ENCODE measurements around the gene WWOX. TPM values are rescaled to one million over a fixed set of nuclear protein-coding genes. Genes with fewer than 3 reads are reported as not detected.
A peak's percentile ranks its signal among the peaks of the same experiment; 100 is the strongest.

WWOX gene
- total and polyA plus RNA-seq, 2 of the 13 experiments (the other 11 are each of a cell fraction or from before 2014, with no cell fraction given) = 9.1 to 37.4 TPM

DNA sequence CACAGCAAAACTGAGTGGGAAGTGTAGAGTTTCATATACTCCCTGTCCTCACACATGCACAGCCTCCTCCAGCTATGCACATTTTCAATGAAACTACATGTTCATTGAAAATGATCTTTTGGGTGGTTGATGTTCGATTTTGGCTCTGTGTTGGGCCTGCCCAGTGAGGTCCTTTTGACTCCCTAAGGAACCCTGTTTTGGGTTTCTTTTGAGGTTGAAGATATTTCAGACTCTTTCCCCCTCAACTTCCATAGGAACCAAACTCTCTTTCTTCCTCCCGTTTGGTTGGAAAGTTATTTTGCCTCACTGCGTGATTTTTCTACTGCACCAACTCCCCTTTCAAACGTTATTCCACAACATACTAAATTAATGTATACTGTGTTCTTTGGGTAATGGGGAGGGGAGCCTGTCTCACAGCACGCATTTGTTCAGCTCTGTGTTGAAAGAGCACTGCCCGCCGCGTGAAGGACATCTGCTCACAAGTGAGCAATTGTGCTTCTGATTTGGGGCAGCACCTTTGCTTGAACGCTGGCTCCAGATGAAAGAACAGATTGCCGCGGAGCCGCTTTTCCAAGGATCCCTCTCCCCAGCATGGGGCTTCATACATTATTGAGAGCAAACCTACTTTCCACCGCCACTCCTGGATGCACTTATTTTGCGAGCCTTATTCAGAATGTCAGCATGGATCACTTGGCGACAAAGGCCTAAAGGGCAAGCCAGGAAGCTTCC is 385.9 kb downstream of the WWOX start (continued):
- TF ChIP-seq, protein P1, sequence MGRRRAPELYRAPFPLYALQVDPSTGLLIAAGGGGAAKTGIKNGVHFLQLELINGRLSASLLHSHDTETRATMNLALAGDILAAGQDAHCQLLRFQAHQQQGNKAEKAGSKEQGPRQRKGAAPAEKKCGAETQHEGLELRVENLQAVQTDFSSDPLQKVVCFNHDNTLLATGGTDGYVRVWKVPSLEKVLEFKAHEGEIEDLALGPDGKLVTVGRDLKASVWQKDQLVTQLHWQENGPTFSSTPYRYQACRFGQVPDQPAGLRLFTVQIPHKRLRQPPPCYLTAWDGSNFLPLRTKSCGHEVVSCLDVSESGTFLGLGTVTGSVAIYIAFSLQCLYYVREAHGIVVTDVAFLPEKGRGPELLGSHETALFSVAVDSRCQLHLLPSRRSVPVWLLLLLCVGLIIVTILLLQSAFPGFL (CRISPR knock-in tag; IDR thresholded peaks at IDR 0.05) = no peak
- no peak for TF ChIP-seq ZNF761 (CRISPR knock-in tag; conservative IDR thresholded peaks at IDR 0.05)
- peak; percentile 91; the same call in 1 of the 2 replicates for TF ChIP-seq NCOR1 (IDR thresholded peaks at IDR 0.05; ENCODE audit: borderline replicate concordance, low read length)
- peak; percentile 61; the same call in 1 of the 2 replicates for TF ChIP-seq RNF2 (conservative IDR thresholded peaks at IDR 0.05; ENCODE audit: low read depth)
- 0 out of 2 replicates have a peak, but pooled peaks have one; percentile 57 for TF ChIP-seq ZSCAN20 (CRISPR knock-in tag; IDR thresholded peaks at IDR 0.05; ENCODE audit: borderline replicate concordance)
- no peak for TF ChIP-seq AGO2 (optimal IDR thresholded peaks at IDR 0.05; ENCODE audit: low read depth, low read length)
- TF ChIP-seq, protein P2, sequence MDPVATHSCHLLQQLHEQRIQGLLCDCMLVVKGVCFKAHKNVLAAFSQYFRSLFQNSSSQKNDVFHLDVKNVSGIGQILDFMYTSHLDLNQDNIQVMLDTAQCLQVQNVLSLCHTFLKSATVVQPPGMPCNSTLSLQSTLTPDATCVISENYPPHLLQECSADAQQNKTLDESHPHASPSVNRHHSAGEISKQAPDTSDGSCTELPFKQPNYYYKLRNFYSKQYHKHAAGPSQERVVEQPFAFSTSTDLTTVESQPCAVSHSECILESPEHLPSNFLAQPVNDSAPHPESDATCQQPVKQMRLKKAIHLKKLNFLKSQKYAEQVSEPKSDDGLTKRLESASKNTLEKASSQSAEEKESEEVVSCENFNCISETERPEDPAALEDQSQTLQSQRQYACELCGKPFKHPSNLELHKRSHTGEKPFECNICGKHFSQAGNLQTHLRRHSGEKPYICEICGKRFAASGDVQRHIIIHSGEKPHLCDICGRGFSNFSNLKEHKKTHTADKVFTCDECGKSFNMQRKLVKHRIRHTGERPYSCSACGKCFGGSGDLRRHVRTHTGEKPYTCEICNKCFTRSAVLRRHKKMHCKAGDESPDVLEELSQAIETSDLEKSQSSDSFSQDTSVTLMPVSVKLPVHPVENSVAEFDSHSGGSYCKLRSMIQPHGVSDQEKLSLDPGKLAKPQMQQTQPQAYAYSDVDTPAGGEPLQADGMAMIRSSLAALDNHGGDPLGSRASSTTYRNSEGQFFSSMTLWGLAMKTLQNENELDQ (CRISPR knock-in tag; IDR thresholded peaks at IDR 0.05; ENCODE audit: borderline replicate concordance) = no peak
- TF ChIP-seq, protein P3, sequence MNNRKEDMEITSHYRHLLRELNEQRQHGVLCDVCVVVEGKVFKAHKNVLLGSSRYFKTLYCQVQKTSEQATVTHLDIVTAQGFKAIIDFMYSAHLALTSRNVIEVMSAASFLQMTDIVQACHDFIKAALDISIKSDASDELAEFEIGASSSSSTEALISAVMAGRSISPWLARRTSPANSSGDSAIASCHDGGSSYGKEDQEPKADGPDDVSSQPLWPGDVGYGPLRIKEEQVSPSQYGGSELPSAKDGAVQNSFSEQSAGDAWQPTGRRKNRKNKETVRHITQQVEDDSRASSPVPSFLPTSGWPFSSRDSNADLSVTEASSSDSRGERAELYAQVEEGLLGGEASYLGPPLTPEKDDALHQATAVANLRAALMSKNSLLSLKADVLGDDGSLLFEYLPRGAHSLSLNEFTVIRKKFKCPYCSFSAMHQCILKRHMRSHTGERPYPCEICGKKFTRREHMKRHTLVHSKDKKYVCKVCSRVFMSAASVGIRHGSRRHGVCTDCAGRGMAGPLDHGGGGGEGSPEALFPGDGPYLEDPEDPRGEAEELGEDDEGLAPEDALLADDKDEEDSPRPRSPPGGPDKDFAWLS (CRISPR knock-in tag; IDR thresholded peaks at IDR 0.05; ENCODE audit: borderline replicate concordance) = no peak
- TF ChIP-seq ZSCAN9 (CRISPR knock-in tag; IDR thresholded peaks at IDR 0.05; ENCODE audit: borderline replicate concordance) = peak; percentile 73; the same call in 1 of the 2 replicates
- no peak for TF ChIP-seq ZFP36L2 (CRISPR knock-in tag; IDR thresholded peaks at IDR 0.05)
- peak; percentile 88 for TF ChIP-seq ZSCAN31 (CRISPR knock-in tag; IDR thresholded peaks at IDR 0.05; ENCODE audit: low read depth)
- peak; percentile 79; the same call in 1 of the 2 replicates for TF ChIP-seq MTF2 (CRISPR knock-in tag; IDR thresholded peaks at IDR 0.05; ENCODE audit: borderline replicate concordance)
- TF ChIP-seq, protein P4, sequence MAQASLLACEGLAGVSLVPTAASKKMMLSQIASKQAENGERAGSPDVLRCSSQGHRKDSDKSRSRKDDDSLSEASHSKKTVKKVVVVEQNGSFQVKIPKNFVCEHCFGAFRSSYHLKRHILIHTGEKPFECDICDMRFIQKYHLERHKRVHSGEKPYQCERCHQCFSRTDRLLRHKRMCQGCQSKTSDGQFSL (CRISPR knock-in tag; IDR thresholded peaks at IDR 0.05) = no peak; the same call in 1 of the 2 replicates
- TF ChIP-seq, protein P5, sequence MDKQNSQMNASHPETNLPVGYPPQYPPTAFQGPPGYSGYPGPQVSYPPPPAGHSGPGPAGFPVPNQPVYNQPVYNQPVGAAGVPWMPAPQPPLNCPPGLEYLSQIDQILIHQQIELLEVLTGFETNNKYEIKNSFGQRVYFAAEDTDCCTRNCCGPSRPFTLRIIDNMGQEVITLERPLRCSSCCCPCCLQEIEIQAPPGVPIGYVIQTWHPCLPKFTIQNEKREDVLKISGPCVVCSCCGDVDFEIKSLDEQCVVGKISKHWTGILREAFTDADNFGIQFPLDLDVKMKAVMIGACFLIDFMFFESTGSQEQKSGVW (CRISPR knock-in tag; IDR thresholded peaks at IDR 0.05; ENCODE audit: borderline replicate concordance) = no peak
- TF ChIP-seq, protein P6, sequence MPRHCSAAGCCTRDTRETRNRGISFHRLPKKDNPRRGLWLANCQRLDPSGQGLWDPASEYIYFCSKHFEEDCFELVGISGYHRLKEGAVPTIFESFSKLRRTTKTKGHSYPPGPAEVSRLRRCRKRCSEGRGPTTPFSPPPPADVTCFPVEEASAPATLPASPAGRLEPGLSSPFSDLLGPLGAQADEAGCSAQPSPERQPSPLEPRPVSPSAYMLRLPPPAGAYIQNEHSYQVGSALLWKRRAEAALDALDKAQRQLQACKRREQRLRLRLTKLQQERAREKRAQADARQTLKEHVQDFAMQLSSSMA (CRISPR knock-in tag; IDR thresholded peaks at IDR 0.05) = peak; percentile 79; the same call in 1 of the 2 replicates
- TF ChIP-seq, protein P7, sequence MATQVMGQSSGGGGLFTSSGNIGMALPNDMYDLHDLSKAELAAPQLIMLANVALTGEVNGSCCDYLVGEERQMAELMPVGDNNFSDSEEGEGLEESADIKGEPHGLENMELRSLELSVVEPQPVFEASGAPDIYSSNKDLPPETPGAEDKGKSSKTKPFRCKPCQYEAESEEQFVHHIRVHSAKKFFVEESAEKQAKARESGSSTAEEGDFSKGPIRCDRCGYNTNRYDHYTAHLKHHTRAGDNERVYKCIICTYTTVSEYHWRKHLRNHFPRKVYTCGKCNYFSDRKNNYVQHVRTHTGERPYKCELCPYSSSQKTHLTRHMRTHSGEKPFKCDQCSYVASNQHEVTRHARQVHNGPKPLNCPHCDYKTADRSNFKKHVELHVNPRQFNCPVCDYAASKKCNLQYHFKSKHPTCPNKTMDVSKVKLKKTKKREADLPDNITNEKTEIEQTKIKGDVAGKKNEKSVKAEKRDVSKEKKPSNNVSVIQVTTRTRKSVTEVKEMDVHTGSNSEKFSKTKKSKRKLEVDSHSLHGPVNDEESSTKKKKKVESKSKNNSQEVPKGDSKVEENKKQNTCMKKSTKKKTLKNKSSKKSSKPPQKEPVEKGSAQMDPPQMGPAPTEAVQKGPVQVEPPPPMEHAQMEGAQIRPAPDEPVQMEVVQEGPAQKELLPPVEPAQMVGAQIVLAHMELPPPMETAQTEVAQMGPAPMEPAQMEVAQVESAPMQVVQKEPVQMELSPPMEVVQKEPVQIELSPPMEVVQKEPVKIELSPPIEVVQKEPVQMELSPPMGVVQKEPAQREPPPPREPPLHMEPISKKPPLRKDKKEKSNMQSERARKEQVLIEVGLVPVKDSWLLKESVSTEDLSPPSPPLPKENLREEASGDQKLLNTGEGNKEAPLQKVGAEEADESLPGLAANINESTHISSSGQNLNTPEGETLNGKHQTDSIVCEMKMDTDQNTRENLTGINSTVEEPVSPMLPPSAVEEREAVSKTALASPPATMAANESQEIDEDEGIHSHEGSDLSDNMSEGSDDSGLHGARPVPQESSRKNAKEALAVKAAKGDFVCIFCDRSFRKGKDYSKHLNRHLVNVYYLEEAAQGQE (IDR thresholded peaks at IDR 0.05; ENCODE audit: borderline replicate concordance in 1 of 2, low read depth in 1 of 2, low read length in 2 of 2) = peak in 1 of 2 experiments; percentile 20; a peak in 1 of 4 replicates
- TF ChIP-seq POLR2A (IDR thresholded peaks at IDR 0.05; ENCODE audit: insufficient read depth in 1 of 2, low read depth in 2 of 2, low read length in 2 of 2) = peak; percentile 43 to 76; a peak in 2 of 4 replicates
